Hepatocyte (in vitro differentiated cells): ENCODE measurements around the gene SH3PXD2A.

Experiments used
- EZH2 ChIP-seq: fragments of 200-600 bp; sonication (generic); IDR thresholded peaks from 2 replicates; pipeline ENCODE4 v1.6.1; 2016; ENCODE audit warnings: antibody characterized with exemption, mild to moderate bottlenecking, borderline replicate concordance
- TF ChIP-seq, protein P1 (sequence below): fragments of 200-600 bp; sonication (generic); IDR thresholded peaks from 2 replicates; pipeline ENCODE4 v1.5.1; 2016; ENCODE audit warnings: antibody characterized with exemption, mild to moderate bottlenecking; ENCODE audit not compliant: poor library complexity

DNA sequence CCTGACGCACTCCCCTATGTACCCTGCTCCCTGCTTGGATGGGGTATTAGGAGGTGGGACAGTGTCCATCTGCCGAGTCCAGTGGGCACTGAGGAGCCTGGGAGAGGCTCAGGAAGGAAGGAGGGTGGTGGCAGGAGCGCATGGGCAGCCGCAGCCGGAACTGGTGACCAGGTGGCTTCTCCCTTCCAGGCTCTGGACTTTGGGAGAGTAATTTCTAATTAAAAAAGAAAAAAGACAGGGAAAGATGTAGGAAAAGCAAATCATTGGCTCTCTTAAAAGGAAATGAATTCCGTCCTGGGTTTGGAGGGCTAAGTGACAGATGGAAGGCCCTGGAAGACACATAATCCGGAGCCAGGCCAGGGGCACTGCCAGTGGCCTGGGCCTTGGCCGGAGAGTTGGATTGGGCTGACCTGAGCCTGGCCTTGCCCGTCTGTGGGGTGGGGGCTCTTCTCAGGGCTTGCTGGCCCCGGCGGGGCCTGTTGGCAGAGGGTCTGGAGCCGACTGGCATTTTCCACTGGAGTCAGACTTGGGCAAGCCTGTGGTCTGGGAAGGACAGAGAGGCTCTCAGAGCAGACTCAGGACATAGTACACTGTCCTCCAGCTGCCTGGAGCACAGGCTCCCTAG, 298.9 kb downstream of the SH3PXD2A start:
- TF ChIP-seq, protein P1, sequence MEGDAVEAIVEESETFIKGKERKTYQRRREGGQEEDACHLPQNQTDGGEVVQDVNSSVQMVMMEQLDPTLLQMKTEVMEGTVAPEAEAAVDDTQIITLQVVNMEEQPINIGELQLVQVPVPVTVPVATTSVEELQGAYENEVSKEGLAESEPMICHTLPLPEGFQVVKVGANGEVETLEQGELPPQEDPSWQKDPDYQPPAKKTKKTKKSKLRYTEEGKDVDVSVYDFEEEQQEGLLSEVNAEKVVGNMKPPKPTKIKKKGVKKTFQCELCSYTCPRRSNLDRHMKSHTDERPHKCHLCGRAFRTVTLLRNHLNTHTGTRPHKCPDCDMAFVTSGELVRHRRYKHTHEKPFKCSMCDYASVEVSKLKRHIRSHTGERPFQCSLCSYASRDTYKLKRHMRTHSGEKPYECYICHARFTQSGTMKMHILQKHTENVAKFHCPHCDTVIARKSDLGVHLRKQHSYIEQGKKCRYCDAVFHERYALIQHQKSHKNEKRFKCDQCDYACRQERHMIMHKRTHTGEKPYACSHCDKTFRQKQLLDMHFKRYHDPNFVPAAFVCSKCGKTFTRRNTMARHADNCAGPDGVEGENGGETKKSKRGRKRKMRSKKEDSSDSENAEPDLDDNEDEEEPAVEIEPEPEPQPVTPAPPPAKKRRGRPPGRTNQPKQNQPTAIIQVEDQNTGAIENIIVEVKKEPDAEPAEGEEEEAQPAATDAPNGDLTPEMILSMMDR: no peak
- TF ChIP-seq EZH2: no peak
